GM21529 (cell line): ENCODE data around the gene CD3E.

Source experiments
- ATAC-seq: cut with Tn5 transposase; IDR thresholded peaks from one replicate; pipeline ENCODE4 v1.9.1; 2021; ENCODE audit not compliant: unreplicated experiment

CD3E gene

GRCh38 chr11:118321386-118322082 lies 17.0 kb downstream of the CD3E start:
- no peak for ATAC-seq

DNA sequence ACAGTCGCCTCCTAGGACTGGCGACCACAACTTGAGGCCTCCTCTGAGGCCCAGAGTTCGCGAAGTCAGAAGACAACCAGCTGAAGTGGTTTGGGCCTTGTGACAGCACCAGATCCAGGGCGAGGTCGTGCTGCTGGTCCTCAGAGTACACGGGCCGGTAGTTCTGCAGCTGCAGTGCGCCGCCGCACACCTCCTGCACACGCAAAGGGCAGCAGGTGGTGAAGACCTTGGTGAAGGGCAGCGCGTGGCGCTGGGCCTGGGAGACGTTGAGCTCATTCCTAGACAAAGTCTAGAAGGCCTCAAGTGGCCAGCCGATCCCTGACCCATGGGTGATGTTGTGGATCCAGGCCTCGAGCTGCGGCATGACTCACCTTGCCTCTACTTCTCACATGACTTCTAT lies 18.2 kb downstream of the CD3E start:
- no peak for ATAC-seq

DNA sequence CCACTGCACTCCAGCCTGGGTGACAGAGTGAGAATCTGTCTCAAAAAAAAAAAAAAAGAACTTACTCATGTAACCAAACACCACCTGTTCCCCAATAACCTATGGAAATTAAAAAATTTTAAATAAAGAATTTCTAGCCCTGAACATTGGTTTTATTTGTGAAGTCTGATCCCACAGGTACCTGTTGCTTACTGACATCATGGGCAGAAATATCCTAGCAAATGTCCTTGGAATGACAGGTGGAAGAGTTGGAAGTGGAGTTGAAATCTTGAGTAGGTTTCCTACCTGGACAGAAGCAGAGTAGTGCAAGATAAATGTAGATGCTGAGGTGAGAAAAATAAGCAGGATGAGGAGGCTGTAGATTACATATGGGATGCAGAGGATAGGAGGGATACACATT lies 20.8 kb downstream of the CD3E start:
- ATAC-seq, result no peak

DNA sequence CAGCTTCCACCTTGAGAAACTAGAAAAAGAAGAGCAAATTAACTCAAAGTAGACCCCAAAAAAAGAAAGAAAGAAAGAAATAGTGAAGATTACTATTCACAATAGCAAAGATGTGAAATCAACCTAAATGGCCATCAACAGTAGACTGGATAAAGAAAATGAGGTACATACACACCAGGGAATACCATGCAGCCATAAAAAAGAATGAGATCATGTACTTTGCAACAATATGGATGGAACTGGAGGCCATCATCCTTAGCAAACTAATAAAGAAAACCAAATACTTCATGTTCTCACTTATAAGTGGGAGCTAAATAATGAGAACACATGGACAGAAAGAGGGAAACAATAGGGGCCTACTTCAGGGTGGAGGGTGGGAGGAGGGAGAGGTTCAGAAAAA lies 24.2 kb downstream of the CD3E start:
- ATAC-seq, result no peak

- no peak for ATAC-seq
These were observed 30.2 kb downstream of the CD3E start for GRCh38 chr11:118334745-118335144.

- no peak for ATAC-seq
These were observed 34.1 kb downstream of the CD3E start for GRCh38 chr11:118338637-118339061.

- no peak for ATAC-seq
These were observed 34.9 kb downstream of the CD3E start for GRCh38 chr11:118339281-118339961.

- ATAC-seq, result no peak
These were observed 35.9 kb downstream of the CD3E start for GRCh38 chr11:118340449-118340848.

DNA sequence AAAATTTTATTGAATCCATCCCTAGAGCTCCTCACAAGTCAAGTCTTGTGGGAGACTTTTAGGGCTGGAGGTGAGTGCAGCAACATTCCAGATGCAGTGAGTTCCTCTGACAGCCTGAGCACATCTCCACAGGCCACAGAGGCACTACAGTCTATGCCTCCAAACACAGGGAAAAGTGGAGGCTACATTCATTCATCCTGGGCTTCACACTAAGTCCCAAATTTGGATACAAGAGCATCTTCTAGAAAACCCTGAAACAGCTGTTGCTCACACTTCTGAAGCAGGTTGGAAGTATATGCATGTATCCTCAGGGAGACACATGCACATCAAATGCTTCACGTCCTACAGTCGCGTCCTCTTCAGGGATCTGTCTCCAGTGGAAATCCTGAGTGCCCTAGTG lies 36.7 kb downstream of the CD3E start:
- no peak for ATAC-seq

- no peak for ATAC-seq
These were observed 37.4 kb downstream of the CD3E start for GRCh38 chr11:118341815-118342489.

GRCh38 chr11:118342503-118343161 lies 38.1 kb downstream of the CD3E start, which contains the start of gene CD3D:
TSS of gene CD3D (minus strand) at chr11:118342705. CDS start at chr11:118342607, 98 bp downstream.
- no peak for ATAC-seq

DNA sequence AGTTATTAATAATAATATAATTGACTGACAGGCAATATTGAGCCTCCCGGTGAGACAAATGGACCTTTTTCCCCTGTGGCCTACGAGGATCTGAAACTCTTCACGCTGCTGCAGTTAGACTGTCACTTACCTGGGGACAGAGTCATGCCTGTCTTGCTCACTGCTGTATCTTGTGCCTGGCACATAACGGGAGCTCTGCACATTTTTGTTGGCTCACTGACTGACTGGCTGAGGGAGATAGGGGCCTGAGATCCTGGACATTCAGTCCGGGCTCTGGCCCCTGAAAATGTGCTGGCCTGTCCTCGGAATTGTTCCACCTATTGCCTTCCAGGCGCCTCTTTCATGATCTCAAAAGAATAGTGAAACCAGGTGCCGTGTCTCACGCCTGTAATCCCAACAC lies 38.7 kb downstream of the CD3E start:
- no peak for ATAC-seq

- no peak for ATAC-seq
These were observed 39.5 kb downstream of the CD3E start, which contains the start of gene CD3G for GRCh38 chr11:118343981-118344515. TSS of gene CD3G (plus strand) at chr11:118344344. CDS start at chr11:118344424, 80 bp downstream.

GRCh38 chr11:118349475-118349874 lies 44.9 kb downstream of the CD3E start:
- no peak for ATAC-seq

- ATAC-seq, result no peak
These were observed 48.7 kb downstream of the CD3E start for GRCh38 chr11:118353084-118353710.

DNA sequence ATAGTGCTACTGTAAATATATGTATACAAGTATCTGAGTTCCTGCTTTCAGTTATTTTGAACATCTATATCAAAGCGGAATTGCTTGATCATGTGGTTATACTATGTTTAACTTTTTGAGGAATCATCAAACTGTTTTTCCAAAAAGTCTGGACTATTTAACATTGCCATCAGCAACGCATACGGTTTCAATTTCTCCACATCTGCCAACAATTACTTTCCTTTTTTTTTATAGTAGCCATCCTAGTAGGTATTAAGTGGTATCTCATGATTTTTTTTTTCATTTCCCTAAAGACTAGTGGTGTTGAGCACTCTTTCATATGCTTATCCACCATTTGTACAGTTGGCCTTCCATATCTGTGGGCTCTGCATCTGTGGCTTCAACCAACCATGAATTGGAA lies 53.5 kb downstream of the CD3E start:
- no peak for ATAC-seq

DNA sequence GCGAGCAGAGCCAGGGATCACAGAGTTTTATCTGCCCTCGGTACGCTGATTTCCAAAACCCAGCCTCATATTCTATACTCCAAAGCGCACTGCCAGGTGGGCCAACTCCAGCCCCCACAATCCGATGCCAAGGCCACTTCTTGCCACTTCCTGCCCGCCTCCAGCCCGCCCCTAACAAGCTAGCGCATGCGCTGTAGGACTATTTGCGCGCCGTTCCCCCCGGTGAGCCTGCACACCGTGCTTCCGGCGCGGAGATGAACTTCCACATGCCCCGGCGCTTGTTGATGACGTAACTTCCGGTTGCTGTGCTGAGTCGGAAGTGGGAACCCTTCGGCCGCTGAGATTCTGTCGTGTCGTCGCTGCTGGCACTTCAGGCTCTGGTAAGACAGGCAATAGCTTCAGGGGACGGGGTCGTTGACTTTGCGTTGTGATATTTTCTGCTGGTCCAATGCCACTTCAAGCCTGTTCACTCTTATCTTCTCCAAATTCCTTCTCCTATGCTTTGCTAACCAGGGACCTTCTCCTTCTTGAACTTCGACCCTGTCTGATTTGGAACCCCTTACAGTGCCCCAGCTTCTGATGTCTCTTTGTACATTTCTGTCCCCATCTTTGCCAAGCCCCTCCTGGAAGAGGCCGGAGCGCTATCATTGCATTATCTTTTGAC lies 54.9 kb downstream of the CD3E start, which contains the start of gene UBE4A:
Gene UBE4A, plus strand, starts transcription at position 306 of the 664 bp plus-strand sequence. CDS start 5,481 bp downstream, outside the sequence.
- ATAC-seq, result peak; percentile 96

- ATAC-seq, result no peak
These were observed 60.6 kb downstream of the CD3E start for GRCh38 chr11:118364956-118365615.
